Measurements from ENCODE around the gene FOXP2.

Gene FOXP2

DNA sequence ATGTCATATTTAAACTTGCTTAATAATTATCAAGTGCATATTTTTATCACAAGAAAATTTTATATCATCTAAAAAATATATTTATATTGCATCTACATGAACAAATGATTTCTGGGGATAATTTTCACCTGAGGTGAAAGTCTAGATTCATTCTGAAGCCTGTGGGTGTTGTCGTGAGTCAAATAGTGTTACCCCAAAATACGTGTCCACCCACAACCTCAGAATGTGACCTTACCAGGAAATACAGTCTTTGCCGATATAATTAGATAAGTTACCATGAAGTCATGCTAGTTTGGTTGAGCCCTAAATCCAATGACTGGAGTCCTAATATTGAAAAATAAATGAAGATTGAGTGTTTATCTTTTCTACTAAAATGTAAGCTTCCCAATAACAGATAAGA, 304.2 kb downstream of the FOXP2 start:
- TF ChIP-seq CTCF (IDR thresholded peaks at IDR 0.05; ENCODE audit: extremely low read depth, missing control alignments) = no peak
- no peak for DNase-seq (ENCODE audit: low spot score)

DNA sequence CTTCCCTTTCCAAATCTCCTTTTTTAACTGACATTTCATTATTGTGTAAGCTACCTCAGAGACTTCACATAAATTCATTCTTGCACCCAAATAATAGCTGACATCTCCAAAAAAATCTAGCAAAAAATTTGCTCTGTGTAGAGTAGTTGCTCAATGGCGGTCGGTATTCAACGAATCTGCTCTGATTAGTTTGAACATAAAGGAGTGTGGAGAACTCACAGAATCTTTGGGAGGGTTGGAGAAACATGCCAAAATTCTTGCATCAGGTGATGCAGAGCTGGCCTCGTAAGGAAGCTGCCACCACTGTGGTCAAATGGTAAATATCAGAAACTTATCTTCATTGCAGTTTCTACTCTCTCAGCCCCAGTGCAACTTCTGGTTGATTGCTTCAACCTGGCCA, 306.1 kb downstream of the FOXP2 start:
- no peak for DNase-seq (ENCODE audit: low spot score)
- no peak for TF ChIP-seq CTCF (IDR thresholded peaks at IDR 0.05; ENCODE audit: extremely low read depth, missing control alignments)

GRCh38 chr7:114722562-114722961, 307.9 kb downstream of the FOXP2 start:
- no peak for TF ChIP-seq CTCF (IDR thresholded peaks at IDR 0.05; ENCODE audit: extremely low read depth, missing control alignments)
- DNase-seq (ENCODE audit: low spot score) = no peak

GRCh38 chr7:114723308-114723707, 308.7 kb downstream of the FOXP2 start:
- no peak for TF ChIP-seq CTCF (IDR thresholded peaks at IDR 0.05; ENCODE audit: extremely low read depth, missing control alignments)
- DNase-seq (ENCODE audit: low spot score) = no peak

DNA sequence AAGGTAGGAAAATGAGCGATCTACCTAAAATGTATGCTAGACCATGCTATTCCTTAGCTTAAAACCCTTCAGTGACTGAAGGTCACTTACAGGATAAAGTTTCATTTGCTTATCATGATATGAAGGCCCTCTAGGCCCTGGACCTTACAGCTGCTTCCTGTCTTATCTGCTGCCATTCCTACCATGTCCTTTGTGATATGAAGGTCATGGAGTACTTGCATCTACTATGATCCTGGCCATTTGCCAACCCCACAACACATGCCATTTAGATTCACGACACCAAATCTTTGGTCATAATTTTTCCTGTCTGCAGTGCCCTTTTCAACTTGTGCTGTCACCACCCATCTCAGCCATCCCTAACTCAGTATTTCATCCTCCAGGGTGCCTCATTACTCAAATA, 325.5 kb downstream of the FOXP2 start:
- no peak for DNase-seq (ENCODE audit: low spot score)
- no peak for TF ChIP-seq CTCF (IDR thresholded peaks at IDR 0.05; ENCODE audit: extremely low read depth, missing control alignments)

GRCh38 chr7:114740941-114741340, 326.3 kb downstream of the FOXP2 start:
- no peak for TF ChIP-seq CTCF (IDR thresholded peaks at IDR 0.05; ENCODE audit: extremely low read depth, missing control alignments)
- no peak for DNase-seq (ENCODE audit: low spot score)

DNA sequence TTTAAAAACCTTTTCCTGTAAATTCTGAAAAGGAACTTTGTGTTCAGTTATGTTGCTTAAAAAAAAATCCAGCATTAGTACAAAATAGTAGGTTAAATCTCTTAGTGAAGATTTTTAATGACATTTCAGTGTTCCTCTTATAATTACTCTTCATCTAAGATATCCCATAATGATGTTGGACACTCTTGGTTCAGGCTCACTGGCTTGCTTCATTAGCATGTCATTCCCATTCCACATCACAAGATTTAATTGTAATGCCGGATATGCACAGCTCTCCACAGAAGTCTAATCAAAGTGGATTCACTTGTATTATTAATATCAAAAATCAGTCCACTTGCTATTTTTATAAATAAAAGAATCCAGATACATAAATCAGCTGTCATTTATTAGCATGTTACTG, 327.3 kb downstream of the FOXP2 start:
- no peak for TF ChIP-seq CTCF (IDR thresholded peaks at IDR 0.05; ENCODE audit: extremely low read depth, missing control alignments)
- no peak for DNase-seq (ENCODE audit: low spot score)
